ENCODE measurements around the gene TFDP3.

Gene TFDP3, protein sequence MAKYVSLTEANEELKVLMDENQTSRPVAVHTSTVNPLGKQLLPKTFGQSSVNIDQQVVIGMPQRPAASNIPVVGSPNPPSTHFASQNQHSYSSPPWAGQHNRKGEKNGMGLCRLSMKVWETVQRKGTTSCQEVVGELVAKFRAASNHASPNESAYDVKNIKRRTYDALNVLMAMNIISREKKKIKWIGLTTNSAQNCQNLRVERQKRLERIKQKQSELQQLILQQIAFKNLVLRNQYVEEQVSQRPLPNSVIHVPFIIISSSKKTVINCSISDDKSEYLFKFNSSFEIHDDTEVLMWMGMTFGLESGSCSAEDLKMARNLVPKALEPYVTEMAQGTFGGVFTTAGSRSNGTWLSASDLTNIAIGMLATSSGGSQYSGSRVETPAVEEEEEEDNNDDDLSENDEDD

DNA sequence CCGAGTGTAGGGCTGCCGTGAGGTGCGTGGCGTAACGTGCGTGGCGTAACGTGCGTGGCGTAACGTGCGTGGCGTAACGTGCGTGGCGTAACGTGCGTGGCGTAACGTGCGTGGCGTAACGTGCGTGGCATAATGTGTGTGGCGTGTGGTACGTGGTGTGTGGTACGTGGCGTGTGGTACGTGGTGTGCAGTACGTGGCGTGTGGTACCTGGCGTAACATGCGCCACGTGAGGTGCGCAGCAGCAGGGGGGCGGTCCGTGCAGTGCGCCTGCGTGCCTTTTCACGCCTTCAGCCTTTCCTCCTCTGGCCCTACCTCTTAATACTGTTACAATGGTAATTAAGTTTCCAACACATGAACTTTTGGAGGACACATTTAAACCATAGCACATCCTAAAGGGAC lies at the start of gene TFDP3:
TFDP3 (minus strand) TSS at position 26 of the 400 bp plus-strand sequence. CDS start 95 bp downstream, outside the sequence.
- no peak for DNase-seq (ENCODE audit: low read depth, low spot score)

DNA sequence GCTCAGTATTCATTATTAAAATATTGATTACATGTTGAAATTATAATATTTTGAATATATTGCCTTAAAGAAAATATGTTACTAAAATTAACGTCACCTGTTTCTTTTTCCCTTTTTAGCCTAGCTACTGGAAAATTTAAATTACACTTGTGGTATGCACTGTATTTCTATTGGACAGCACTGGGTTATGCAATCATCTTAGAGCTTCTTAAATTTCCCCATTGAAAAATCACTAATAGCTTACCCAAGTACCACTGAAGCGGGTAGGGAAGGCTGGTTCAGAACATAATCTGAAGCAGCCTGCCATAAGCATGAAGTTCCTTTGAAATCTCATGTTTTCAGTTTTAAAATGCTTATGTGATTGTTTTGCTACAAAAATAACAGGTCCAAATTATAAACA lies 49.5 kb upstream of the TFDP3 start:
- DNase-seq (ENCODE audit: low read depth, low spot score) = no peak

DNA sequence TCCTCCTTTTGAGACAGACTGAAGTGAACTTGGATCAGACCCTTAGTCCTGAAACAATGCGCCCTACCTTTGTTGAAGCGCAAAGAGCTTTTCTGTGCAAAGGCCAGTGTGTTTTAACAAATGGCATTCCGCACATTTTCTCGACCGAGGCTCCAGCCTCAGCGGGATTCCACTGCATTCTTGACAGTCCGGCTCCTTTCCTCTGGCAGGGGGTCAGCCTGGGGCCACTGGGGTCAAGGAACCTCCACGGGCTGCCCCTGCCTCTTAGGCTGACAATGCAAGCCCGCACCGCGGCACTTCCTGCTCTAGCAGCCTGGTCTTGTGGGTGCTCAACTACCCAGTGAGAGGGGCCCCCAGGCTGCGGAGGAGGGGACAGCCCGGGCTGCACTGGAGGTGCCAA lies 47.2 kb upstream of the TFDP3 start:
- DNase-seq (ENCODE audit: low read depth, low spot score) = peak; percentile 65

DNA sequence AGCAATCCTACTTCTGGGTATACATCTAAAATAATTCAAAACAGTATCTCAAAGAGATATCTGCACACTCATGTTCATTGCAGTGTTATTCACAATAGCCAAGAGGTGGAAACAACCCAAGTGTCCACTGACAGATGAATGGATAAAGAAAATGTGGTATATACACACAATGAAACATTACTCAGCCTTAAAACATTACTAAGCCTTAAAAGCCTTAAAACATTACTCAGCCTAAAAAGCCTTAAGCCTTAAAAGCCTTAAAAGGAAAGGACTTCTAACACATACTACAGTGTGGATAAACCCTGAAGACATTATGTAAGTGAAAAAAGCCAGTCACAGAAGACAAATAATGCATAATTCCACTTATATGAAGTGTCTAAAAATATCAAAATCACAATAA lies 40.3 kb upstream of the TFDP3 start:
- DNase-seq (ENCODE audit: low read depth, low spot score) = no peak

DNA sequence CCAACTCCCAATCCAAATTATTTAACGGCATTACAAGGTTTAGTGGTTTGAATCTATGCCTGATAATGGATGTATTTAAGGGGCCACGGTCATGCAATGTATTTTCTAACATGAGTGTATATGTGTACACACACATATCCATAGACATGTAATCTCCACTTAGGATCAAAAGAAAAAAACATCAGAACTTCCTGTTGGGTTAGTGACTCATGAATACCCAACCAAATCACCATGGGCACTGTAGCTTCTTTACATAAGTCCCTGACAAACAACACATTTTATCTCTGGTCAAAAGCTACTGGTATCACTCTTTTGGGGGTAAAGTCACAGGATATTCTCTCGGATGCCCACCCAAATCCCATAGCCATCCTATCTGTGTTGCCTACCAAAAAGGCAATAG lies 36.5 kb upstream of the TFDP3 start:
- no peak for DNase-seq (ENCODE audit: low read depth, low spot score)

DNA sequence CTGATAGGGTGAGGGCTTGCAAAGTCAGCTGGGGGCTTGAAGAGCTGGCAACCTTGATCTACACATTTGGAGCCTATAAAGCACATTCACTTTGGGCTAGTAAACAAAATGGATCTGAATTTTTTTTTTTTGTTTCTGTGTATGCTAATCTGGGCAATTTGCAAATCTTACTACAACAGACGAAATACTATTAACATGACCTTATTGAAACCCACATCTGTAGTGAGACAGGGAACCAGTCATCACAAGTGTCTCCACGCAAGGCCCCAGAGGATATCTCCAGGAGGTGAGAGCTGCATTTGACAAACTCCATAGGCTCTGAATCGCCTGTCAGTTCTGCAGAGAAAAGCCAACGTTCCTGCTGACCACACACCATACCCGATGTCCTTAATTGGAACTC lies 33.0 kb upstream of the TFDP3 start:
- DNase-seq (ENCODE audit: low read depth, low spot score) = no peak

DNA sequence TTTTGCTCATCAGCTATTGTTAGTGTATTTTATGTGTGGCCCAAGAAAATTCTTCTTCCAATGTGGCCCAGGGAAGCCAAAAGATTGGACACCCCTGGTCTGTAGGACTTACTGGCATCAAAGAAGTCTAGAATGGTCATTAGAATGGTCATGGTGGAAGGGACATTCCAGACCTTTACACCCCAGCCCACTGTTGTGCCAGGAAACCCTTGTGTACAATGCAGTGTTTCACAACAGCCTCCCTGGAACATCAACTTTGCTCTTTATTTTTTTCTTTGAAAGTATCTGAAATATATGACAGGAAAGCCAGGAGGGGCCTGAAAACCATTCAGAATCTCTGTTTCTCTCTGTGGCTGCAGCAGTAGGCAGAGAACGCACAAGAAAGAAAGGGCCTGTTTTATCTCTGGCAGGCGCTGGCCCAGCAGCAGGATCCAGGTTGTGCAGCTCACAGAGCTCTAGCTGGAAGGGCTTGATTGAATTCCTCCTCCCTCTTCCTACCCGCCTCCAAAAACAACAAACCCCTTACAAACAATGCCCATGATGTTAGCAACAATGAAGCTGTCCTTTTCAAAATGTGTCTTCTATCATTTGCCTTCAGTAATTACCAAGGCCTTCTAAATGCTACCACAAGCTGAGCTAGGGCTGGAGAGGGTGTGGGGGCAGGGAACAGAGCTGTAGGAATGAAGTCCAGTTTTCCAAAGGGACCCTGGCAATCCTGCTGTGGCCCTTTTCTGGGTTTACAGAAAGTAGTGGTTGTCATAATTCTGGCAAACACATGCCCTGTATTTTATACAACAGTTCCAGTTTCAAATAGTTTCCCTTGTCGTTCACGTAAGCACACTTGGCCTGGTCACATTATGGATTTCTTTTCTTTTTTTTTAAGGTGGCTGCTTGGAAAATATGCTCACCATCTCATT lies 32.3 kb upstream of the TFDP3 start:
- no peak for DNase-seq (ENCODE audit: low read depth, low spot score)

DNA sequence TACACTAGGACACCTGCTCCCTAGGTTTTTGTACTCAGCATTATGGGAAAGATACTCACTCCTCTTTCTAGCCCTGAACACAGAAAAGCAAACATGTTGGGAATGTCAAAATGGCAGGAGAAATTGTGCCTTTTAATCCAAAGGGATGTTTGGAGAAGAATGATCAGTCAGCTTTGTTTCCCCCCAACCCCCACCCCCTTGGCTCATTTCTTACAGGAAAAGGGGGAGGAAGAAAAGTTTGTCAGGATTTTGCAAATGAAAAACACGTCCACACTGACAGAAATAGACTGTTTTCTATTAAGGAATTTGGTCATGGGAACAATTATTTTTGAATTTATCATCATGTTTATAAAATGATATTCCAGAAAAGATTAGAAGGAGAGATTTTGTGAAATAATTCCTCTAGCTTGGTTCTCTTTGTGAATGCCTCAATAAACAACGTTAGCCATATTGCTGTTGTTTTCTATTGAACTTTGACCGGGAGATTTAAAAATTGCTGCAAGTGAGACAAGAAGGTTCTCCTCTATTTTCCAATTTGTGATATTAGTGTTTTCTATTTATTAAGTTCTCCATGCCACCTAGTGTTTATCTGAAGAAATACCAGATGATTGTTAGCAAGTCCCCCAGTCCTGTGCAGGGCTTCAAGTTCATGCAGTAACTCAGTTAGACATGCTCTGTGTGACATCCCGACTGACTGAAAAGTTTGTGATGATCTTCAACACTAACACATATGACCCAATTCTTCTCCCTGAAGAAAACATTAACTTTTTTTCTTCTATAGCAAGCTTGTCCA lies 31.3 kb upstream of the TFDP3 start:
- DNase-seq (ENCODE audit: low read depth, low spot score) = no peak

DNA sequence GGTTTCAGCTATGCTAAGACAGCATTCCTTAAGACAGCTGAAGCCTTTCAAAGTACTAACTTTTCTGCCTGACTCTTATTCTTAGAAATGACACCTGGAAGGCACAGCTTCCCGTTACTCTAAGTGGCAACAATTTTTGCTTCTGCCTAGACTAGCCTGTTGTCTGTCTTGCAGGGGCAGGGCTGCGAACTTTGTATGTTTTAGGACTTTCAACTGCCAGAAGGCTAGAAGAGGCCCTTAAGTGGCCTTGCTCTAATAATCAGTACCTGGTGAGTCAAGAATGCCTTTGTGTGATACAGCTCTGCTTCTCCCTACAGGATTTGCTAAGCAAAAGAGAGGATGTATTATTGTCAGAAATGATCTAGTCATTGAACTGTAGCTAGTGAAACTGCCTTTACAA lies 30.0 kb upstream of the TFDP3 start:
- no peak for DNase-seq (ENCODE audit: low read depth, low spot score)

DNA sequence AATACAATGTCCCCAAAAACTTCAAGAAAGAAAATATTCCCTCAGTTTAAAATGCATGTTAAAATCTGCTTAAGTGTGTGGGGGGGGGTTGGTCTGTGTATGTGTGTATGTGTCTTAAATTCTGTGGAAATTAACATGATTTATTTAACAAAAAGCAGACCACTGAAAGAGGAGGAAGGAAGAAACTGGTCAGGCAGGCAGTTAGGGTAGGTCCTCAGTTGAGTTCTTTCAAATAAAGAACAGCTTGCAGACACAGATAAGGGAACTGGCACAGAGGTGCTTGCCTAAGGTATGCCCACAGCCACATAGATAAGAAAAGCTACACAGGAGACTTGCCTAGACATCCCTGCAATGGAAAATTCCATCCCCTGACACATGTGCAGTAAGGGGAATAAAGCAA lies 28.8 kb upstream of the TFDP3 start:
- DNase-seq (ENCODE audit: low read depth, low spot score) = no peak

DNA sequence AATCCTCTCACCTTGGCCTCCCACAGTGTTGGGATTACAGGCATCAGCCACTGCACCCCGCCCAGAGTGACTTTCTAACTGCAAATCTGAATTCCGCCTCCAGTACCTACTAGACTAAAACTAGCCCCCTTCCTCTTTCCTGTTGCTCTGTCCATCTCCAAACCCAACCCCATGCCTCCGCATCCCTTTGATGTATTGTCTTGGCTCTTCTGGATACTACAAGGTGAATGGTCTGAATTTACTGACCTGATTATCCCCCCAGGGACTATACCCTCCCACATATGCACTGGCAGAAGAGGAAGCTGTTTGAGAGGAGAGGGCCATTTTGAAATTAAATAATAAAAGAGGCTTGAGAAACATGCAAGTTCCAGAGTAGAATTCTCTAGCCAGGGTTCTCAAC lies 17.7 kb upstream of the TFDP3 start:
- no peak for DNase-seq (ENCODE audit: low read depth, low spot score)

DNA sequence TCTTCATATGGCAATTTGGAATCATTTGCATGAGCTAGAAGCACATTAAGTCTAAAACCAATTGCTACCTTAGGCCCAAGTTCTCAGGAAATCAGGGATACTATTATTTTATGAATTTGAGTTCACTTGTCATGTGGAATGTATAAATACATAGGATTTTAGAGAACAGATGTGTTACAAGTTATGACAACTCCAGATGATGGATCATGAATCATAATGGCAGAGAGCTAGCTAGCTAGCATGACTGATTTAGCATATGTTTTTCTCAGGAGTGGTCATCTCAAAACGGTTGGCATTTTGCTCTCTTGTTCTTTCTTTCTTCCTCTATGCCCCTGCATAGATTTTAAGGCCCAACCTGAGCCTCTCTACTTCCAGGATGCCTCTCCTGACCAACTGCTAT lies 14.2 kb upstream of the TFDP3 start:
- no peak for DNase-seq (ENCODE audit: low read depth, low spot score)

DNA sequence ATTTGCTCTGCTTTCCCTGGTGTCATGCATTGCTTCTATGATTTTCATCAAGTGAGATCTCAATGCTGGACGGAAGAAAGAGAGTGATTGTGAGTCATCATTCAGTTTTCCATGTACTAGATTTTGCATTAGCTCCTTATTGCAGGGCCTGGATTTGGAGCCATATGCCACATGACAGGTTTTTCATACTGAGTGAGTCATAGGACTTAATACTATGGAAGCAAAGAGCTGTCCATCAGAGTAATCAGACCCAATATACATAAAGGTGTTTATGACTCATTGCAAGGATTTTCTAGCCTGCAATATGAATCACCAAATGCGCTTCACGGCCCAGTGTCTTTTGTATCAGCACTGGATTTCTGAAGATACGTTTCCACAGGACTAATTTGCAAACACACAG lies 11.2 kb upstream of the TFDP3 start:
- DNase-seq (ENCODE audit: low read depth, low spot score) = no peak

DNA sequence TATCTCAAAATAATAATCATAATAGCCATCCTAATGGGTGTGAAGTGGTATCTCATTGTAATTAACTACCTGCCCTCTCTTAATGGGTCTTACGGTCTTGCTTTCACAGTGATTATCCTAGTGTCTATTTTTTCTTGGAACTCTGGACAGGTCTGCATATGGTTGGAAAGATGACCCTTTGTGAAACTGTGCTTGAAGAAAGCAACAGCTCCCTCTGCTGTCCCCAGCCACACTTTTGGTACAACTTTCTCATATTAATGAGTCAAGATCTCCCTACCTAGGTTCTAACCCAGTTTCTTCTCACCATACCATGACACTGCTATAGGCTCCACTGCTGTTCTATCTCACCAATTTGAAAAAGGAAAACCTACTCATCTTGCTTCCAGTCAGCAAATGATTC lies 2.4 kb downstream of the TFDP3 start:
- DNase-seq (ENCODE audit: low read depth, low spot score) = no peak

DNA sequence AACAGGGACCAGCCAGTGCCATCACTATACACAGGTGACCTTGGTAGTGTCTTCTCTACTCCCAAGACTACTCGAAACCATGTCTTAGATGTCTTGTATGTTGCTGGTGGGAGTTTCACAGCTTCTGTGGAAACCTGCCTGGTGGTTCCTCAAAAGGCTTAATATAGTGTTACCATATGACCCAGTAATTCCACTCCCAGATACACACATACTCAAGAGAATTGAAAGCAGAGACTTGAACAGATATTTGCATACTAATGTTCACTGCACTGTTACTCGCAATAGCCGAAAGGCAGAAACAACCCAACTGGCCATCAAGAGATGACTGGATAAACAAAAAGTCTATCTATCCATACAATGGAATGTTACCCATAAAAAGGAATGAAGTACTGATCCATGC lies 3.1 kb downstream of the TFDP3 start:
- DNase-seq (ENCODE audit: low read depth, low spot score) = no peak

DNA sequence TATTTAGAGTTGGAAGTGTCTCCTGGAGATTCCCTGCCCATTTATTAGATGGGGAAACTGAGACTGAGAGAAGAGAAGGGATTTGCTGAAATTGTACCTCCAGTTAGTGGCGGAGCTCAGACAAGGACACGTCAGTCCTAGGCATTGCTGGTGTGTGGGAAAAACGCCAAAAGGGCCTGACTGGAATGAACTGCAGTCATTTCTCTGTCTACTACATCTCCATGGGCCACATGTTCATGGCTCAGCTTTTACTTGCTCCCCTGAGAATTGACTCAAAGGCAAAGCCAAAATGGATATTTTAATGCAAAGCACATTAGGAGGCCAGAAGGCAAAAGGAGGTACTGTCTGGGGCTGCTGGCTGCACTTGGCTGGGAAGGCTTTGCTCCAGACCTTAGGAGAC lies 3.9 kb downstream of the TFDP3 start:
- no peak for DNase-seq (ENCODE audit: low read depth, low spot score)

DNA sequence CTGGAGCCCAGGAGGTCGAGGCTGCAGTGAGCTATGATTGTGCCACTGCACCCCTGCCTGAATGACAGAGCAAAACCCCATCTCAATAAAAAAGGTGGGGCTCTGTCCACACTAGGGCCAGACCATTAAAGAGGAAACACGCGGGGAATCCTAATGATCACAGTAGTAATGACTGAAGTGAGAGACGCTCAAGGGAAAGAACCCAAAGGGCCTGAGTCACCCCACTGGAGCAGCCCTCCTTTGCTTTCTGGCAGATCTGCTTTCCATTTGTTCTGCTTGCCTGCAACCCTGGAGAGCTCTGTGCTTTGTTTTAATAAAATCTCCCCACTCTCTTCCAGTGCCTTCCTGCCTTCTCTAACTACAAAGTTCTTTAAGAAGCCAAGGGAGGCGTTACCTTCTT lies 5.0 kb downstream of the TFDP3 start:
- no peak for DNase-seq (ENCODE audit: low read depth, low spot score)

DNA sequence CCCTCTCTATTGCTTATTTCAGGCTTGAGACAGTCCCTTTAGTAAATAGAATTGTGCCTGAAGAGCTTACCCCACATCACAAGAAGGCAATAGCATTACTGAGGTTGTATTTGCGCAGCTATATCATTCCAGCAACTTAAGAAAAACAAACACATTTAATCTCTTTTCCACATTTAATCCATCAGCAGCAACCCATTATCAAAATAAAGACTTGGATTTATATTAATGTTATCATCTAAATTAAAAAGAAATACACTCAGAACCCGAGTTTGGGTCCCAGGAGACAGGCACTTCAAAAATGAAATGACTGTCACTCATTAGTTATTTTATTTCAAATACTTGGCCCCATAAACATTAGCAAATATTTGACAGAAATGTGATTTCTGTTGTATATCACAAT lies 10.4 kb downstream of the TFDP3 start:
- DNase-seq (ENCODE audit: low read depth, low spot score) = no peak

DNA sequence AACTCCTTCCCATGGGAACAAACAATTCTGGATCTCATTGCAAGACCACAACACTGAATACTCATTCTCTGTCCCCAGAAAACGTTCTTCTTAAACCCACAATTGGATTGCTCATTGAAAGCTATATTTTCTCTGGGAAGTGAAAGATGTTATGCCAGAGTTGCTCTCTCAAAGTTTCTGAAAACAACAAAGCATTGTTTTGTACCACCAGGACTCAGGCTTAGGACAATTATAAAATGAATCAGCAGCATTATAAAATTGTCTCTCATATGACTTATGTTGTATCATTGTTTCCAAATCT lies 26.5 kb downstream of the TFDP3 start:
- no peak for DNase-seq (ENCODE audit: low read depth, low spot score)

DNA sequence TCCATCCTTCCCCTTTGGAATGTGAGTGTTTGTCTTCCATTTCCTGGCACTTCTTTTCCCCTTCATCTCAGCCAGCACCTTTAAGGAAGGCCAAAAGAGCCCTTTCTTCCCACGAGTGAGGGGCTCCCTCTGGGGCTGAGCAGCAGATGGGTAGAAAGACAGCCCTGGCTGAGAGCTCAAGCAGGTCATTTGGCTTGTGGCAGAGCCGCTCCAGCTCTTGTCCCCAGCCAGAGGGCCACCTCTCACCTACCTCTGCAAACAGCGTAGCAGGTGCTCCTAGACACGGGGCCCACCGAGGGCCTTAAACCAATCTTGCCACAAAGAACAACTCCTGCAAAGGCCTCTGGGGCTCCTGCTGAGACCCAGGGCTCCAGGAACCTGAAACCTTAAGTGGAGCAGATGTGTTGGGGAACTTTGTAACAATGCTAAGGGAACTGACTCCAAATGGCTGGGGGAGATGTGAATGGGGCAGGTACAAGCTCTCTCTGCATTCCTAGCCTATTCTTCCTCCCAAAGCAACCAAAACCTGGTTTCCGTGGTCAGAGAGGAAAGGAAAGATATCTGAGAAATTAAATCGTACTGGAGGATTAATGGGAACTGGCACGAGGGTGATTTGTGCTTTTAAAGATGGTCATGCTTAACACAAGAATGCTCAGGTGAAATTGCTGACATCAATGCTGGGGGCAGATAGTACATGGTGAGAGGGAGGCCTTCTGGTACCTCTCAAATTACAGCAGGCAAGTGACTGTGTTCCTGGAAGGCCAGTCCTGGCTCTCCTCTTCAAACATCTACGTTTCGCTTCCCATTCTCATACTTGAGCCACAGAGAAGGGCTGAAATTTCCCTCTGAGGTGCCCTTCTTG lies 27.0 kb downstream of the TFDP3 start:
- DNase-seq (ENCODE audit: low read depth, low spot score) = no peak

DNA sequence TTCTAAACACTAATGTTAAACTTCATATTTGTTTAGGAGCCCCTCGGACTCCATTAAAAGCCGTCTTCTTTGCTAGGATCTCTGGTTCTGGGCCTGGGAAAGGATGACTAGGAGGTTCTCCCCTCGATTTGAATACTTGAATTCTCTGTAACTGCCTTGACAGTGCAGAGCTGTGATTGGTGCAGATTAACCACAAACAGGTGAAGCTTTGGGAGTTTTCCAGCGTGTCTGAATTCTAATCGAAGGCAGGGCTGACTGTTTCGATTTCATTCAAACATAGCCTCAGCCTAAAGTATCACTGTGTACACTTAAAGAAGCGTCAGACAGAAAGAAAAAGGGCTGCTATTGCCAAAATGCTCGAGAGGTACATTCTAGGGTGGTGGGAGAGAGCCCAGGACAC lies 29.0 kb downstream of the TFDP3 start:
- no peak for DNase-seq (ENCODE audit: low read depth, low spot score)

Measured in iPS DF 19.7 (cell line).